Upper lobe of left lung (tissue), 6 donors: ENCODE results near the gene TRNAU1AP. TPM values are rescaled to one million over a fixed set of nuclear protein-coding genes. Genes with fewer than 3 reads are reported as not detected.
A peak's percentile ranks its signal among the peaks of the same experiment; 100 is the strongest.

Experiments
- ATAC-seq, 2 donors: fragments of 200-7000 bp; cut with Tn5 transposase; one replicate each; pipeline ENCODE4 v1.9.1; 2022; ENCODE audit warnings: mild to moderate bottlenecking in 2 of 2, moderate library complexity in 2 of 2; ENCODE audit not compliant: low FRiP score in 2 of 2
- DNase-seq, 2 donors: peaks; one replicate each; pipeline ENCODE4 v3.0.0-alpha.2; 2019 to 2020
- H3K27ac ChIP-seq, 4 donors: fragments of 200-600 bp; sonication (generic); one replicate each; pipeline ENCODE4 v1.5.1; 2016 to 2019
- H3K27me3 ChIP-seq, 4 donors: fragments of 200-600 bp; sonication (generic); one replicate each; pipeline ENCODE4 v1.5.1; 2017 to 2019
- H3K36me3 ChIP-seq, 4 donors: fragments of 200-600 bp; sonication (generic); one replicate each; pipeline ENCODE4 v1.5.1; 2016 to 2019
- H3K4me1 ChIP-seq, 4 donors: fragments of 200-600 bp; sonication (generic); one replicate each; pipeline ENCODE4 v1.5.1; 2018 to 2019
- H3K4me3 ChIP-seq, 4 donors: fragments of 200-600 bp; sonication (generic); one replicate each; pipeline ENCODE4 v1.5.1; 2017 to 2019; ENCODE audit warnings: mild to moderate bottlenecking in 2 of 4, moderate library complexity in 1 of 4
- H3K9me3 ChIP-seq, 4 donors: fragments of 200-600 bp; sonication (generic); one replicate each; pipeline ENCODE4 v1.5.1; 2018 to 2019
- EP300 ChIP-seq, 4 donors: sonication (generic); formaldehyde crosslinking; IDR thresholded peaks; one replicate each; pipeline ENCODE4 v1.5.1; 2017; ENCODE audit warnings: antibody characterized with exemption in 4 of 4, control low read depth in 2 of 4
- POLR2A ChIP-seq, 4 donors: fragments of 450-650 bp; IDR thresholded peaks; one replicate each; pipeline ENCODE4 v1.5.1; 2016 to 2017; ENCODE audit warnings: antibody characterized with exemption in 4 of 4, mild to moderate bottlenecking in 2 of 4
- POLR2AphosphoS5 ChIP-seq, 2 donors: sonication (generic); formaldehyde crosslinking; IDR thresholded peaks; one replicate each; pipeline ENCODE4 v1.5.1; 2017; ENCODE audit warnings: antibody characterized with exemption in 2 of 2
- WGBS, 2 donors: methylation state at CpG; one replicate each; pipeline ENCODE4 v1.1.5; 2017 to 2018; 5-methylcytosine and 5-hydroxymethylcytosine counted together
- total RNA-seq, 6 donors: library from RNA; depleted of rRNA in 4 of 6; stranded (reverse); fragments of >200 nt in 4 of 6; gene quantifications; one replicate each; pipeline versions ENCODE4 v1.1.0 to v1.2.1, GENCODE V29; 2016 to 2021
- TF ChIP-seq, protein P1 (sequence below), 6 experiments: fragments of 450-650 bp in 4 of 6; fragments of 200-600 bp in 2 of 6; sonication (generic) in 2 of 6; IDR thresholded peaks; one replicate each; pipeline ENCODE4 v1.5.1; 2016 to 2019; ENCODE audit warnings: antibody characterized with exemption in 6 of 6
- donor health status: DM: no; HTN: no; CAD: no; lungs with moderate emphysema.
- donor health status: DM: no; HTN: yes; CAD: no; lungs with severe emphysema.

The TRNAU1AP gene
- total RNA-seq, 6 donors from 2014 or later: 19.6 to 35.6 (median 25.3) TPM

DNA sequence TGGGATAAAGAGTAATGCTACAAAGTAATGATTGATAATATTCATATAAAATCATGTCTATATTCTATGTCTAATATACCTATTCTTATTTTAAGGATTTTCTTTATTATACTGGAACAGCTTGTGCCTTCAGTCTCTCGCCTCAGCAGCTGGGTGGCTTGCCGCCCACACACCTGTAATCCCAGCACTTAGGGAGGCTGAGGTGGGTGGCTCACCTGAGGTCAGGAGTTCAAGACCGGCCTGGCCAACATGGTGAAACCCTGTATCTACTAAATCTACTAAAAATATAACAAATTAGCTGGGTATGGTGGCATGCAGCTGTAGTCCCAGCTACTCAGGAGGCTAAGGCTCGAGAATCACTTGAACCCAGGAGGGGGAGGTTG, 7.6 kb upstream of the TRNAU1AP start:
- Histone ChIP-seq H3K9me3 (no peaks in the 10 kb centered on the region), H3K36me3 (no peaks in the 10 kb centered on the region), H3K27ac (no peak overlapping the region), H3K27me3 (no peaks in the 10 kb centered on the region), H3K4me1 (peaks cover 0 to 8% (median 3%) of the 10 kb centered on the region in 4 donors), H3K4me3 (no peak overlapping the region)
- TF ChIP-seq POLR2AphosphoS5 (IDR thresholded peaks at IDR 0.05): no peak
- TF ChIP-seq, protein P1, sequence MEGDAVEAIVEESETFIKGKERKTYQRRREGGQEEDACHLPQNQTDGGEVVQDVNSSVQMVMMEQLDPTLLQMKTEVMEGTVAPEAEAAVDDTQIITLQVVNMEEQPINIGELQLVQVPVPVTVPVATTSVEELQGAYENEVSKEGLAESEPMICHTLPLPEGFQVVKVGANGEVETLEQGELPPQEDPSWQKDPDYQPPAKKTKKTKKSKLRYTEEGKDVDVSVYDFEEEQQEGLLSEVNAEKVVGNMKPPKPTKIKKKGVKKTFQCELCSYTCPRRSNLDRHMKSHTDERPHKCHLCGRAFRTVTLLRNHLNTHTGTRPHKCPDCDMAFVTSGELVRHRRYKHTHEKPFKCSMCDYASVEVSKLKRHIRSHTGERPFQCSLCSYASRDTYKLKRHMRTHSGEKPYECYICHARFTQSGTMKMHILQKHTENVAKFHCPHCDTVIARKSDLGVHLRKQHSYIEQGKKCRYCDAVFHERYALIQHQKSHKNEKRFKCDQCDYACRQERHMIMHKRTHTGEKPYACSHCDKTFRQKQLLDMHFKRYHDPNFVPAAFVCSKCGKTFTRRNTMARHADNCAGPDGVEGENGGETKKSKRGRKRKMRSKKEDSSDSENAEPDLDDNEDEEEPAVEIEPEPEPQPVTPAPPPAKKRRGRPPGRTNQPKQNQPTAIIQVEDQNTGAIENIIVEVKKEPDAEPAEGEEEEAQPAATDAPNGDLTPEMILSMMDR (IDR thresholded peaks at IDR 0.05): no peak
- TF ChIP-seq EP300 (IDR thresholded peaks at IDR 0.05): no peak
- TF ChIP-seq POLR2A (IDR thresholded peaks at IDR 0.05): no peak
- ATAC-seq (no peak), DNase-seq (no peak)
- WGBS, 2 donors: 94% methylated on average over 4 of the region's 4 CpGs

DNA sequence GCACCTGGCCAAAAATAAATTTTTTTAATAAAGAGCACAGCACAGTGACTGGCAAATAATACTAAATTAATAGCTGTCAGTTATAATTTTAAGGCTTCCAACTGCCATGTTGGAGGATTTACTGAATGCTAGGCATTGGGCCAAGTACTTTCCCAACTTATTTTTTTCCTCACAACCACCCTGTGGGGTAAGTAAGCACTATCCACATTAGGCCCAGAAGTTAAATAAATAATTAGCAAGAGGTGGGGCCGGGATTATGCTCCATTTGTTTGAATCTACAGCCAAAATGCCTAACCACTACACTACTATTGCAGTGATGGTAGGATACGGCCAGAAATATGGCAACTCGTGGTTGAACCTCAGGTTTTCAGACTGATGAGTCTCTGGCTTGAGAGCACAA, 4.6 kb upstream of the TRNAU1AP start:
- ATAC-seq: no peak
- no peak for DNase-seq
- TF ChIP-seq POLR2A (IDR thresholded peaks at IDR 0.05) (no peak), EP300 (IDR thresholded peaks at IDR 0.05) (no peak)
- TF ChIP-seq, protein P1 (IDR thresholded peaks at IDR 0.05): no peak
- no peaks in the 10 kb centered on the region for H3K36me3 ChIP-seq
- no peaks in the 10 kb centered on the region for H3K9me3 ChIP-seq
- no peak overlapping the region for H3K4me3 ChIP-seq
- no peak overlapping the region for H3K27ac ChIP-seq
- H3K27me3 ChIP-seq: no peaks in the 10 kb centered on the region
- peaks cover 0 to 3% (median 0%) of the 10 kb centered on the region in 4 donors for H3K4me1 ChIP-seq
- WGBS, 2 donors: 75 to 85% methylated on average over 3 of the region's 3 CpGs

GRCh38 chr1:28551381-28551780, 1.5 kb upstream of the TRNAU1AP start:
- H3K4me1 ChIP-seq: peaks cover 8 to 15% (median 9%) of the 10 kb centered on the region in 4 donors
- ATAC-seq (no peak), DNase-seq (no peak)
- TF ChIP-seq POLR2A (IDR thresholded peaks at IDR 0.05) (no peak), POLR2AphosphoS5 (IDR thresholded peaks at IDR 0.05) (no peak), EP300 (IDR thresholded peaks at IDR 0.05) (no peak)
- TF ChIP-seq, protein P1 (IDR thresholded peaks at IDR 0.05): no peak
- 89 to 93% methylated on average over 6 of the region's 6 CpGs for WGBS, 2 donors
- H3K9me3 ChIP-seq: no peaks in the 10 kb centered on the region
- H3K4me3 ChIP-seq: no peak overlapping the region
- H3K36me3 ChIP-seq: peaks cover 0 to 16% (median 12%) of the 10 kb centered on the region in 4 donors
- H3K27me3 ChIP-seq: no peaks in the 10 kb centered on the region
- no peak overlapping the region for H3K27ac ChIP-seq

- Histone ChIP-seq H3K4me3 (no peak overlapping the region), H3K27me3 (no peaks in the 10 kb centered on the region), H3K36me3 (peaks cover 35 to 99% (median 79%) of the 10 kb centered on the region in 4 donors), H3K4me1 (peaks cover 0 to 6% (median 0%) of the 10 kb centered on the region in 4 donors), H3K27ac (no peak overlapping the region), H3K9me3 (no peaks in the 10 kb centered on the region)
- no peak for TF ChIP-seq POLR2AphosphoS5 (IDR thresholded peaks at IDR 0.05)
- TF ChIP-seq, protein P1 (IDR thresholded peaks at IDR 0.05): no peak
- no peak for TF ChIP-seq POLR2A (IDR thresholded peaks at IDR 0.05)
- no peak for TF ChIP-seq EP300 (IDR thresholded peaks at IDR 0.05)
- ATAC-seq: no peak
- no peak for DNase-seq
- WGBS, 2 donors: 91 to 100% methylated on average over 3 of the region's 3 CpGs
These were observed 8.0 kb downstream of the TRNAU1AP start for GRCh38 chr1:28560886-28561285.

GRCh38 chr1:28564310-28564709, 11.4 kb downstream of the TRNAU1AP start:
- Histone ChIP-seq H3K4me3 (no peak overlapping the region), H3K27me3 (no peaks in the 10 kb centered on the region), H3K4me1 (peaks cover 0 to 6% (median 0%) of the 10 kb centered on the region in 4 donors), H3K9me3 (no peaks in the 10 kb centered on the region), H3K27ac (peak overlapping the region in 1 of 4 donors; percentile 68), H3K36me3 (peaks cover 43 to 100% (median 87%) of the 10 kb centered on the region in 4 donors)
- TF ChIP-seq POLR2AphosphoS5 (IDR thresholded peaks at IDR 0.05) (no peak), POLR2A (IDR thresholded peaks at IDR 0.05) (no peak), EP300 (IDR thresholded peaks at IDR 0.05) (no peak)
- TF ChIP-seq, protein P1 (IDR thresholded peaks at IDR 0.05): no peak
- DNase-seq: no peak
- ATAC-seq: no peak
